22Rv1 (cell line): Measurements from ENCODE around the gene PROZ.

ENCODE experiments used
- ZFX ChIP-seq: fragments of 450-650 bp; IDR thresholded peaks from 2 replicates; pipeline ENCODE4 v1.6.1; 2017; ENCODE audit warnings: antibody characterized with exemption, borderline replicate concordance
- TF ChIP-seq, protein P1 (sequence below): fragments of 450-650 bp; IDR thresholded peaks from 2 replicates; pipeline ENCODE4 v1.5.1; 2017; ENCODE audit warnings: mild to moderate bottlenecking

- TF ChIP-seq, protein P1, sequence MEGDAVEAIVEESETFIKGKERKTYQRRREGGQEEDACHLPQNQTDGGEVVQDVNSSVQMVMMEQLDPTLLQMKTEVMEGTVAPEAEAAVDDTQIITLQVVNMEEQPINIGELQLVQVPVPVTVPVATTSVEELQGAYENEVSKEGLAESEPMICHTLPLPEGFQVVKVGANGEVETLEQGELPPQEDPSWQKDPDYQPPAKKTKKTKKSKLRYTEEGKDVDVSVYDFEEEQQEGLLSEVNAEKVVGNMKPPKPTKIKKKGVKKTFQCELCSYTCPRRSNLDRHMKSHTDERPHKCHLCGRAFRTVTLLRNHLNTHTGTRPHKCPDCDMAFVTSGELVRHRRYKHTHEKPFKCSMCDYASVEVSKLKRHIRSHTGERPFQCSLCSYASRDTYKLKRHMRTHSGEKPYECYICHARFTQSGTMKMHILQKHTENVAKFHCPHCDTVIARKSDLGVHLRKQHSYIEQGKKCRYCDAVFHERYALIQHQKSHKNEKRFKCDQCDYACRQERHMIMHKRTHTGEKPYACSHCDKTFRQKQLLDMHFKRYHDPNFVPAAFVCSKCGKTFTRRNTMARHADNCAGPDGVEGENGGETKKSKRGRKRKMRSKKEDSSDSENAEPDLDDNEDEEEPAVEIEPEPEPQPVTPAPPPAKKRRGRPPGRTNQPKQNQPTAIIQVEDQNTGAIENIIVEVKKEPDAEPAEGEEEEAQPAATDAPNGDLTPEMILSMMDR = no peak
- TF ChIP-seq ZFX = no peak
Observed at GRCh38 chr13:113117911-113118260, 40.6 kb upstream of the PROZ start.
